Lower leg skin (tissue), 3 donors: Measurements from ENCODE around the gene GHR.

Experiments
- CTCF ChIP-seq, 3 donors: fragments of 450-650 bp; IDR thresholded peaks; one replicate each; pipeline ENCODE4 v1.5.1; 2016; ENCODE audit warnings: antibody characterized with exemption in 3 of 3, mild to moderate bottlenecking in 3 of 3, moderate library complexity in 2 of 3
- POLR2A ChIP-seq, 2 donors: fragments of 450-650 bp; IDR thresholded peaks; one replicate each; pipeline ENCODE4 v1.6.1; 2016 to 2017; ENCODE audit warnings: antibody characterized with exemption in 2 of 2, mild to moderate bottlenecking in 1 of 2, moderate library complexity in 1 of 2

- TF ChIP-seq CTCF (IDR thresholded peaks at IDR 0.05) (no peak), POLR2A (IDR thresholded peaks at IDR 0.05) (no peak)
Observed at GRCh38 chr5:42429694-42430093, 6.5 kb downstream of the GHR start.
